Measurements from ENCODE around the gene MX1.

DNA sequence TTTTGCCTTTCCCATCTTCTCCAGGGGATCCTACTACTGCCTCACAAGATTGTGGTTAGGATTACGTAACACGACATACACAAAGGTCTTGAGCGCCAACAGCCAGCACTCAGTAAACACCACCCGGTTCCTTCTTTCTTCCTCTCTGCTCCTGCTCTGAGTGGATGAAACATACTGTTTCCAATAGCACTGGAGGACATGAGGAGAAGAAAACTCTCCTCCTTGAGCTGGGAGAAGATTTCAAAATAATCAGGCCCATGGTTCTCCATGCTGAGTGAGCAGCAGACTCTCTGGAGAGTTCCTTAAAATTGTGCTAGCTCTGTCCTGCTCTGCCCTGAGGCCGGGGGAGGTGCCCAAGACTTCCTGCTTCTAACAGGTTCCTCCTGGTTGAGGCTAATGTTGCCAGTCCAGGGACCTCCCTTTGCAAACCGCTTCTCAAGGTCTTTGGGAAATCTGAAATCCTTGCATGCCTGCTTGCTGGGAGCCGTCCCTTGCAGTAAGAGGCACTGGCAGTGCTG is 29.4 kb upstream of the MX1 start:
- TF ChIP-seq, protein P1, sequence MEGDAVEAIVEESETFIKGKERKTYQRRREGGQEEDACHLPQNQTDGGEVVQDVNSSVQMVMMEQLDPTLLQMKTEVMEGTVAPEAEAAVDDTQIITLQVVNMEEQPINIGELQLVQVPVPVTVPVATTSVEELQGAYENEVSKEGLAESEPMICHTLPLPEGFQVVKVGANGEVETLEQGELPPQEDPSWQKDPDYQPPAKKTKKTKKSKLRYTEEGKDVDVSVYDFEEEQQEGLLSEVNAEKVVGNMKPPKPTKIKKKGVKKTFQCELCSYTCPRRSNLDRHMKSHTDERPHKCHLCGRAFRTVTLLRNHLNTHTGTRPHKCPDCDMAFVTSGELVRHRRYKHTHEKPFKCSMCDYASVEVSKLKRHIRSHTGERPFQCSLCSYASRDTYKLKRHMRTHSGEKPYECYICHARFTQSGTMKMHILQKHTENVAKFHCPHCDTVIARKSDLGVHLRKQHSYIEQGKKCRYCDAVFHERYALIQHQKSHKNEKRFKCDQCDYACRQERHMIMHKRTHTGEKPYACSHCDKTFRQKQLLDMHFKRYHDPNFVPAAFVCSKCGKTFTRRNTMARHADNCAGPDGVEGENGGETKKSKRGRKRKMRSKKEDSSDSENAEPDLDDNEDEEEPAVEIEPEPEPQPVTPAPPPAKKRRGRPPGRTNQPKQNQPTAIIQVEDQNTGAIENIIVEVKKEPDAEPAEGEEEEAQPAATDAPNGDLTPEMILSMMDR (IDR thresholded peaks at IDR 0.05; ENCODE audit: poor library complexity, severe bottlenecking): no peak
- TF ChIP-seq POLR2AphosphoS5 (IDR thresholded peaks at IDR 0.05): no peak
- TF ChIP-seq EZH2 (IDR thresholded peaks at IDR 0.05; ENCODE audit: borderline replicate concordance, insufficient read depth, low read length, poor library complexity, severe bottlenecking): no peak
- TF ChIP-seq RAD21 (conservative IDR thresholded peaks at IDR 0.05): no peak
- TF ChIP-seq SMC3 (conservative IDR thresholded peaks at IDR 0.05; ENCODE audit: poor library complexity): no peak
- TF ChIP-seq EP300 (conservative IDR thresholded peaks at IDR 0.05; ENCODE audit: poor library complexity, severe bottlenecking): no peak
- TF ChIP-seq, protein P2, sequence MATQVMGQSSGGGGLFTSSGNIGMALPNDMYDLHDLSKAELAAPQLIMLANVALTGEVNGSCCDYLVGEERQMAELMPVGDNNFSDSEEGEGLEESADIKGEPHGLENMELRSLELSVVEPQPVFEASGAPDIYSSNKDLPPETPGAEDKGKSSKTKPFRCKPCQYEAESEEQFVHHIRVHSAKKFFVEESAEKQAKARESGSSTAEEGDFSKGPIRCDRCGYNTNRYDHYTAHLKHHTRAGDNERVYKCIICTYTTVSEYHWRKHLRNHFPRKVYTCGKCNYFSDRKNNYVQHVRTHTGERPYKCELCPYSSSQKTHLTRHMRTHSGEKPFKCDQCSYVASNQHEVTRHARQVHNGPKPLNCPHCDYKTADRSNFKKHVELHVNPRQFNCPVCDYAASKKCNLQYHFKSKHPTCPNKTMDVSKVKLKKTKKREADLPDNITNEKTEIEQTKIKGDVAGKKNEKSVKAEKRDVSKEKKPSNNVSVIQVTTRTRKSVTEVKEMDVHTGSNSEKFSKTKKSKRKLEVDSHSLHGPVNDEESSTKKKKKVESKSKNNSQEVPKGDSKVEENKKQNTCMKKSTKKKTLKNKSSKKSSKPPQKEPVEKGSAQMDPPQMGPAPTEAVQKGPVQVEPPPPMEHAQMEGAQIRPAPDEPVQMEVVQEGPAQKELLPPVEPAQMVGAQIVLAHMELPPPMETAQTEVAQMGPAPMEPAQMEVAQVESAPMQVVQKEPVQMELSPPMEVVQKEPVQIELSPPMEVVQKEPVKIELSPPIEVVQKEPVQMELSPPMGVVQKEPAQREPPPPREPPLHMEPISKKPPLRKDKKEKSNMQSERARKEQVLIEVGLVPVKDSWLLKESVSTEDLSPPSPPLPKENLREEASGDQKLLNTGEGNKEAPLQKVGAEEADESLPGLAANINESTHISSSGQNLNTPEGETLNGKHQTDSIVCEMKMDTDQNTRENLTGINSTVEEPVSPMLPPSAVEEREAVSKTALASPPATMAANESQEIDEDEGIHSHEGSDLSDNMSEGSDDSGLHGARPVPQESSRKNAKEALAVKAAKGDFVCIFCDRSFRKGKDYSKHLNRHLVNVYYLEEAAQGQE (IDR thresholded peaks at IDR 0.05; ENCODE audit: borderline replicate concordance): no peak
- TF ChIP-seq TAF1 (IDR thresholded peaks at IDR 0.05; ENCODE audit: low read depth): no peak
- no peak for TF ChIP-seq MXI1 (conservative IDR thresholded peaks at IDR 0.05; ENCODE audit: poor library complexity, severe bottlenecking)
